ENCODE data around the gene SYT1.

SYT1 gene

GRCh38 chr12:79439175-79439825 is 574.7 kb downstream of the SYT1 start:
- DNase-seq (ENCODE audit: low read depth) = no peak

- no peak for DNase-seq (ENCODE audit: low read depth)
These were observed 577.0 kb downstream of the SYT1 start for GRCh38 chr12:79441534-79441933.

- DNase-seq (ENCODE audit: low read depth) = no peak
These were observed 577.8 kb downstream of the SYT1 start for GRCh38 chr12:79442396-79442795.

GRCh38 chr12:79444089-79444488 is 579.5 kb downstream of the SYT1 start:
- DNase-seq (ENCODE audit: low read depth) = no peak

- DNase-seq (ENCODE audit: low read depth) = no peak
These were observed 584.2 kb downstream of the SYT1 start for GRCh38 chr12:79448816-79449215.

GRCh38 chr12:79451365-79451764 is 586.8 kb downstream of the SYT1 start:
- DNase-seq (ENCODE audit: low read depth) = no peak

- DNase-seq (ENCODE audit: low read depth) = peak; percentile 91
These were observed 587.4 kb downstream of the SYT1 start for GRCh38 chr12:79451978-79452377.

- no peak for DNase-seq (ENCODE audit: low read depth)
These were observed 588.3 kb downstream of the SYT1 start for GRCh38 chr12:79452906-79453305.

GRCh38 chr12:79453820-79454219 is 589.2 kb downstream of the SYT1 start:
- no peak for DNase-seq (ENCODE audit: low read depth)

GRCh38 chr12:79454338-79454843 is 589.8 kb downstream of the SYT1 start:
- peak; percentile 16 for DNase-seq (ENCODE audit: low read depth)

GRCh38 chr12:79455286-79455685 is 590.7 kb downstream of the SYT1 start:
- DNase-seq (ENCODE audit: low read depth) = peak; percentile 20

GRCh38 chr12:79482323-79482722 is 617.7 kb downstream of the SYT1 start:
- DNase-seq (ENCODE audit: low read depth) = no peak

- DNase-seq (ENCODE audit: low read depth) = no peak
These were observed 618.3 kb downstream of the SYT1 start for GRCh38 chr12:79482921-79483320.

- no peak for DNase-seq (ENCODE audit: low read depth)
These were observed 621.6 kb downstream of the SYT1 start for GRCh38 chr12:79486154-79486553.

GRCh38 chr12:79487386-79488110 is 623.0 kb downstream of the SYT1 start:
- DNase-seq (ENCODE audit: low read depth) = no peak
